ENCODE measurements around the gene EHD4. TPM values are rescaled to one million over a fixed set of nuclear protein-coding genes. Genes with fewer than 3 reads are reported as not detected.
A peak's percentile ranks its signal among the peaks of the same experiment; 100 is the strongest.

EHD4 gene
- total RNA-seq, 1 donor from 2014 or later = 42.6 TPM

DNA sequence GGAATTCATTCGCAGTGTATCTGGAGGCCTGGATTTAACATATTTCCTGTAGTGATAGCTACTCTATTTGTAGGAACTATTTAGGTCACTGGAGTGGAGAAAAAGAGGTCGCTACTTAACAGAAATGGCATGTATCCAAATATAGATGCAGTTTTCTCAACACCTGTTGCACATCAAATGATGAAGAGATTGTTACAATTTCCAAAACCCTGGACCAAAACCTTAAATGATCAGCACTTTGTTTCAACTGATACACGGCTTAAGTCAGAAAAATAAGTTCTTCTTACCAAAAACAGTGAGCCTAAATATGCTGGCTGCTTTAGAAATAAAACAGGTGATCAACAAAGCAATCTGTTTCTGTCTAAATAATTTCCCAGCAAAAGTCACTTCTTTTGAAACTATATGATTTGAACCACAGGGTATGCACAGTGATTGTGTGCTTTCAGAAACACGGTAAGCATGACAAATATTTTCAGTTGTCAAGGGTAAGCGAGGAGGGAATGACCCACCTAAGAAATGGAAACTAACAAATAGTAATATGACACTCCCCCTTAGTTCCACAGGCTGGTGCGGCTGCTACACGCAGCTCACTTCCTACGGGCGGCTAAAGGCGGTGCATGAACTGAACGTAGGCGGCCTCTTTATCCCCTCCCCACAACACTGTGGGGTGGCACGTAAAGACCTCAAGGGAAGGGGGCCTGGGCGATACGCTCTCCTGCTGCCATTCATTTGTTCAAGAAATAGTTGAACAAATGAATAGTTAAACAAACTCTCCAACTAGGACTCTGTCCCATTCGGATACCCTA, 1.1 kb downstream of the EHD4 start:
- Mint-ChIP-seq H3K9me3 (no peaks in the 10 kb centered on the region), H3K36me3 (ENCODE audit: low read depth) (peaks cover 4% of the 10 kb centered on the region), H3K27ac (peak overlapping the region; percentile 76), H3K4me3 (peak overlapping the region; percentile 91), H3K27me3 (peaks cover 4% of the 10 kb centered on the region), H3K4me1 (peaks cover 59% of the 10 kb centered on the region)
- CTCF ChIA-PET = interaction anchor here (1.2 to 3.2 kb wide), 4 partner anchors 18 to 67 kb away, joined by 3 to 16 read pairs (median 5); no protein-coding TSS in a partner anchor
- POLR2A ChIA-PET = interaction anchor here (0.7 to 8.2 kb wide), 10 partner anchors 13 to 654 kb away, joined by 3 to 92 read pairs (median 6); partner anchors contain the start of gene MAPKBP1
- DNase-seq (peak; percentile 41), ATAC-seq (ENCODE audit: low read depth) (peak; percentile 53)
- intact Hi-C loops (cut with micrococcal nuclease) = loop anchor here (5.0 kb wide), 3 partner anchors 301 to 521 kb away; partner anchors contain the start of genes GANC, ITPKA, TMEM87A and ZNF106
- TF ChIP-seq, protein P1, sequence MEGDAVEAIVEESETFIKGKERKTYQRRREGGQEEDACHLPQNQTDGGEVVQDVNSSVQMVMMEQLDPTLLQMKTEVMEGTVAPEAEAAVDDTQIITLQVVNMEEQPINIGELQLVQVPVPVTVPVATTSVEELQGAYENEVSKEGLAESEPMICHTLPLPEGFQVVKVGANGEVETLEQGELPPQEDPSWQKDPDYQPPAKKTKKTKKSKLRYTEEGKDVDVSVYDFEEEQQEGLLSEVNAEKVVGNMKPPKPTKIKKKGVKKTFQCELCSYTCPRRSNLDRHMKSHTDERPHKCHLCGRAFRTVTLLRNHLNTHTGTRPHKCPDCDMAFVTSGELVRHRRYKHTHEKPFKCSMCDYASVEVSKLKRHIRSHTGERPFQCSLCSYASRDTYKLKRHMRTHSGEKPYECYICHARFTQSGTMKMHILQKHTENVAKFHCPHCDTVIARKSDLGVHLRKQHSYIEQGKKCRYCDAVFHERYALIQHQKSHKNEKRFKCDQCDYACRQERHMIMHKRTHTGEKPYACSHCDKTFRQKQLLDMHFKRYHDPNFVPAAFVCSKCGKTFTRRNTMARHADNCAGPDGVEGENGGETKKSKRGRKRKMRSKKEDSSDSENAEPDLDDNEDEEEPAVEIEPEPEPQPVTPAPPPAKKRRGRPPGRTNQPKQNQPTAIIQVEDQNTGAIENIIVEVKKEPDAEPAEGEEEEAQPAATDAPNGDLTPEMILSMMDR (IDR thresholded peaks at IDR 0.05) = no peak

DNA sequence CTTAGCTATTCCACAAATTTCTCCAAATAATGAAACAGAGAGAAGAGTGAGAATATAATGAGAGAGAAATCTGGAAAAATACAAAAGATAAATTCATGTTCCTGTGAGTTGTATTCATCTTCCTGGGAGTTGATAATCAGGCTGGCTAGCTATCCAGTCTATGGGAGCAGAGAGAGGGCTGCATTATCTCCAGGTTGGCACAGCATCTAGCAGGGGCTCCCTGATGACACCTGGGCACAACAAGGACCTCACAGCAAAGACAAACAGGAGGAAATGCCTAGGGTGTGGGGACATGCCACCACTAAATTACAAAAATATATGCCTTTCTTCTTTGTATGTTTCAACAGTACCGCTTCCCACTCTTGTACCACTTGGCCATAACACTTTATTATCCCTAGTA, 1.9 kb downstream of the EHD4 start:
- ChIA-PET POLR2A (interaction anchor here (0.6 to 8.2 kb wide), 9 partner anchors 28 to 655 kb away, joined by 3 to 92 read pairs (median 8); partner anchors contain the start of gene MAPKBP1), CTCF (interaction anchor here (0.8 to 1.9 kb wide), 7 partner anchors 17 to 197 kb away, joined by 3 to 7 read pairs (median 4); partner anchors contain the start of gene MAPKBP1)
- no peak for ATAC-seq (ENCODE audit: low read depth)
- Mint-ChIP-seq H3K4me1 (peaks cover 63% of the 10 kb centered on the region), H3K27me3 (peaks cover 3% of the 10 kb centered on the region), H3K9me3 (no peaks in the 10 kb centered on the region), H3K27ac (peak overlapping the region; percentile 76), H3K36me3 (ENCODE audit: low read depth) (peaks cover 6% of the 10 kb centered on the region), H3K4me3 (peak overlapping the region; percentile 91)
- TF ChIP-seq, protein P1 (IDR thresholded peaks at IDR 0.05) = no peak
- intact Hi-C loops (cut with micrococcal nuclease) = loop anchor here (5.0 kb wide), 3 partner anchors 302 to 522 kb away; partner anchors contain the start of genes GANC, ITPKA, TMEM87A and ZNF106
- no peak for DNase-seq

DNA sequence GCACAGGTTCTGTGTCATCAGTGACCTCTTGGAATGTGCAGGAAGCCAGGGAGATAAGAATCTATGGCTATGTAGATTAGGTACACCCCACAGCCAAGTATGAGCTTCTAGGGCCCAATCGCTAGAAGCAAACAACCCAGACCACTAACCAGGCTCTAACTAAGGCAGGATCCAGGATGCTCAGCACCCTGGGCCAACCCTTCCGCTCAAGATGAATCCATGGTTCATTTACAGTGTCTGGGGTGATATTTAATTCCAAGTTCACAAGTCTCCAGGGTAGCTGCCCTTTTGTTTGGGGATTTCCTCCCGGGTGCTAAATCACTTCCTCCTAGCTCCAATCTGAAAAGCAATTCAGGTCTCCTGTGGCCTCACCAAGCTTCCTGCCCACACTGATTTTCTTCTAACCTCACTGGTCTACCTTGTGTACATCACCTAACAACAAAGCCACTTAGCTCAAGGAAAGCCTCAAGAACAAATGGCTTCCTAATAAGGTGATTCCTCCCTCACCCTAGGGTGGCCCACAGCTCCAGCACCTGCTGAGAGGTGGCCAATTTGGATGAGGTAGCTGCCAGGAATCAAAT, 2.4 kb downstream of the EHD4 start:
- CTCF ChIA-PET = interaction anchor here (0.8 to 1.9 kb wide), 6 partner anchors 16 to 197 kb away, joined by 3 to 7 read pairs (median 4); partner anchors contain the start of gene MAPKBP1
- Mint-ChIP-seq H3K27me3 (peaks cover 3% of the 10 kb centered on the region), H3K9me3 (no peaks in the 10 kb centered on the region), H3K4me1 (peaks cover 65% of the 10 kb centered on the region), H3K4me3 (peak overlapping the region; percentile 91), H3K27ac (peak overlapping the region; percentile 76), H3K36me3 (ENCODE audit: low read depth) (peaks cover 6% of the 10 kb centered on the region)
- intact Hi-C loops (cut with micrococcal nuclease) = loop anchor here (5.0 kb wide), 3 partner anchors 302 to 522 kb away; partner anchors contain the start of genes GANC, ITPKA, TMEM87A and ZNF106
- TF ChIP-seq, protein P1 (IDR thresholded peaks at IDR 0.05) = no peak
- DNase-seq (no peak), ATAC-seq (ENCODE audit: low read depth) (peak; percentile 2)
- POLR2A ChIA-PET = interaction anchor here (0.6 to 8.2 kb wide), 10 partner anchors 17 to 1200 kb away, joined by 3 to 92 read pairs (median 8); partner anchors contain the start of genes C15orf62 and MAPKBP1

DNA sequence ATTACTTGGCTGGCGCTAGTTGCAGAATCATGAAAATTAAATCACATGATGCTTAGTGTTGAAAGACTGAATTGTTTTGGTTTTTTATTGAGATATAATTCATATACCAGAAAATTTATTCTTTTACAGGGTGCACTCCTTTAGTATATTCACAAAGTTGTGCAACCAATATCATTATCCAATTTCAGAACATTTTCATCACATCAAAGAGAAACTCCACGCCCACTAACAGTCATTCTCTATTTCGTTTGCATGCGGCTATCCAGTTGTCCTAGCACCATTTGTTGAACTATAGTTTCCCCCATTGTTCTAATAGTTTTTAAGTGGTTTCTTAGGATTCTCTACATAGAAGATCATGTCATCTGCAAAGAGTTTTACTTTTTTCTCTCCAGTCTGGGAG, 3.7 kb downstream of the EHD4 start:
- Mint-ChIP-seq H3K27ac (peak overlapping the region; percentile 68), H3K36me3 (ENCODE audit: low read depth) (peaks cover 6% of the 10 kb centered on the region), H3K4me3 (no peak overlapping the region), H3K27me3 (no peaks in the 10 kb centered on the region), H3K9me3 (no peaks in the 10 kb centered on the region), H3K4me1 (peaks cover 65% of the 10 kb centered on the region)
- DNase-seq (no peak), ATAC-seq (ENCODE audit: low read depth) (no peak)
- CTCF ChIA-PET = interaction anchor here (1.6 kb wide), 1 partner anchor 47 kb away, joined by 3 read pairs; no protein-coding TSS in a partner anchor
- TF ChIP-seq, protein P1 (IDR thresholded peaks at IDR 0.05) = no peak
- intact Hi-C loops (cut with micrococcal nuclease) = loop anchor here (1.0 kb wide), 1 partner anchor 140 kb away; the partner anchor contains the start of gene JMJD7
- POLR2A ChIA-PET = interaction anchor here (1.4 to 8.2 kb wide), 2 partner anchors 39 to 1198 kb away, joined by 3 to 92 read pairs; partner anchors contain the start of gene C15orf62
